ENCODE results near the gene ACY1.

GRCh38 chr3:51934139-51934850, 49.0 kb upstream of the ACY1 start:
- TF ChIP-seq CTCF (IDR thresholded peaks at IDR 0.05) (no peak), REST (IDR thresholded peaks at IDR 0.05; ENCODE audit: low read depth, low read length) (peak; percentile 86), USF2 (IDR thresholded peaks at IDR 0.05; ENCODE audit: borderline replicate concordance, low read depth, low read length) (no peak)
